GM12873 (cell line): Measurements from ENCODE around the gene RPL19.

Experiments used
- CTCF ChIP-seq: IDR thresholded peaks from 2 replicates; pipeline ENCODE4 v1.5.1; 2012; ENCODE audit warnings: low read depth, mild to moderate bottlenecking, moderate library complexity, low read length, control low read depth; ENCODE audit not compliant: insufficient read depth; ENCODE audit errors: missing control alignments

The RPL19 gene

GRCh38 chr17:39239640-39240314, 39.7 kb downstream of the RPL19 start:
- TF ChIP-seq CTCF, result peak; percentile 89

DNA sequence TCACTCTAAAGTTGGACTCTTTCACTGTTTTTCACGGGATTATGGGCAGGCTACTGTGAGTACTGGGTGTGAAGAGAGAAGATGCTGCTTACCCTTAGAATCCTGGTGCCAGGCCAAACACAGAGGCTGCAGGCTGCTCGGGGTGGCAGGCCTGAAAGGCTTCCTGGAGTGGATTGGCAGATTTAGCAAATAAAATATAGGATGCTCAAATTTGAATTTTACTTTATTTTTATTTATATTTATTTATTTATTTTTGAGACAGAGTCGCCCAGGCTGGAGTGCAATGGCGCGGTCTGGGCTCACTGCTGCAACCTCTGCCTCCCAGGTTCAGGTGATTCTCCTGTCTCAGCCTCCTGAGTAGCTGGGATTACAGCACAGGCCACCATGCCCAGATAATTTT, 40.5 kb downstream of the RPL19 start:
- no peak for TF ChIP-seq CTCF

DNA sequence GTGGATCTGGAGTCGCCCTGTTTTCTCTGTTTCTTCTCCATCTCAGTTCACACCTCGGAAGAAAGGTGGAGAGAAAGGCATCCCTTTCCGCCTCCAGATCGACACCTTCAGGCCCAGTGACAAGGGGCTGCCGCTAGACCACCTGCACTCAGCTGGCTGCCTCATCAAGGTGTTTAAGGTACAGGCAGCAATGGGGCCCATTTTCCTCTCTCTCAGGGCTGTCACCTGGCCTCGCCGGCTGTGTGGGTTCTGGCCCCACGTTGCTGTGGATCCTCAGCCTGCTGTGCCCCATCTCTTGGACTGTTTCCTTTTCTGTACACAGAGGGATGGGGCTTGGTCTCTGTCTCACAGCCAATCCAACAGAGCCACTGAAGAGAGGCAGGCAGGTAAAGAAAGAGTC, 43.1 kb downstream of the RPL19 start:
- no peak for TF ChIP-seq CTCF

DNA sequence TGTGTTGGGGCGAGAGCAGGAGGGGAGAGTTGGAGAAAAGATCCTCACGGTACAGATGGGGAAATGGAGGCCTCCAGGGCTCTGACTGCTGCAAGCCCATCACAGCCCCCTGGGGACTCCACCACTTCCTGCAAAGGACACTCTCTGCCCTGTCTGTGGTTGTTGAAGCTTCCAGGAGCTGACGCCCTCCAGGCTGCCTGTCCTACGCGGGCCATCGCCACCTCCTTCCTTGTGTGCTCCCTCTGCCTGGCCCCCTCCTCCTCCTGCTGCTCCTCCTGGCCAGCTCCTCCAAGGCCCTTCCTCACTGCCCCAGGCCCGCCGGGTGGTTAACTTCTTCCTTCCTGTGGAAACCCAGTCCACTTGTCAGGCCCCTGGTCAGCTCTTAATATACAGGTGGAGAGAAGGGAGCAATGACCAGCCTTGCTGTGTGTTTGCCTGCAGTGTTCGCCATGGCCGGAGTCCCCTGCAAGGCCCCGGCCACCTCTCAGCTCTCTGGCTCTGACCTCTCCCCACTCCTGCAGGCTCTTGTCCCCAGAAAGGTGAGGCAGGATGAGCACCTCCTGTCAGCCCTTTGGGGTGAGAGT, 44.0 kb downstream of the RPL19 start:
- no peak for TF ChIP-seq CTCF

- peak; percentile 96 for TF ChIP-seq CTCF
Measured at GRCh38 chr17:39244600-39245570, 44.8 kb downstream of the RPL19 start.

GRCh38 chr17:39246274-39246673, 46.2 kb downstream of the RPL19 start:
- no peak for TF ChIP-seq CTCF

- no peak for TF ChIP-seq CTCF
Measured at GRCh38 chr17:39251997-39252396, 51.9 kb downstream of the RPL19 start.
